Activated T-cell treated with anti-CD3 and anti-CD28 coated beads, Interleukin-2, amount 50 U/mL, for 24 hours (primary cell): Measurements from ENCODE around the gene HACL1.
A peak's percentile ranks its signal among the peaks of the same experiment; 100 is the strongest.
"Not testable (repeated sequence)": the region's sequence is repeated elsewhere in the genome, so short reads cannot be mapped to it uniquely, and the experiment has no call there.

Experiments used
- DNase-seq: peaks from one replicate; pipeline ENCODE4 v3.0.0-alpha.2; 2020
- H3K27ac Mint-ChIP-seq: 2 replicates; pipeline ENCODE4 v1.8.0; 2020; ENCODE audit warnings: mild to moderate bottlenecking, mixed read lengths
- H3K27me3 Mint-ChIP-seq: 2 replicates; pipeline ENCODE4 v1.8.0; 2020; ENCODE audit warnings: mixed read lengths
- H3K36me3 Mint-ChIP-seq: 2 replicates; pipeline ENCODE4 v1.8.0; 2020; ENCODE audit warnings: low read depth, mixed read lengths
- H3K4me1 Mint-ChIP-seq: 2 replicates; pipeline ENCODE4 v1.8.0; 2020; ENCODE audit warnings: low read depth, mixed read lengths
- H3K4me3 Mint-ChIP-seq: 2 replicates; pipeline ENCODE4 v1.8.0; 2020; ENCODE audit warnings: mild to moderate bottlenecking, moderate library complexity, mixed read lengths
- H3K9me3 Mint-ChIP-seq: 2 replicates; pipeline ENCODE4 v1.8.0; 2020; ENCODE audit warnings: mixed read lengths

The HACL1 gene

GRCh38 chr3:15633766-15634598, 32.6 kb upstream of the HACL1 start:
- no peak for DNase-seq
- Mint-ChIP-seq H3K36me3 (no peaks in the 10 kb centered on the region), H3K27ac (peak overlapping the region; percentile 35), H3K9me3 (no peaks in the 10 kb centered on the region), H3K4me1 (peaks cover 84% of the 10 kb centered on the region), H3K4me3 (no peak overlapping the region), H3K27me3 (no peaks in the 10 kb centered on the region)

DNA sequence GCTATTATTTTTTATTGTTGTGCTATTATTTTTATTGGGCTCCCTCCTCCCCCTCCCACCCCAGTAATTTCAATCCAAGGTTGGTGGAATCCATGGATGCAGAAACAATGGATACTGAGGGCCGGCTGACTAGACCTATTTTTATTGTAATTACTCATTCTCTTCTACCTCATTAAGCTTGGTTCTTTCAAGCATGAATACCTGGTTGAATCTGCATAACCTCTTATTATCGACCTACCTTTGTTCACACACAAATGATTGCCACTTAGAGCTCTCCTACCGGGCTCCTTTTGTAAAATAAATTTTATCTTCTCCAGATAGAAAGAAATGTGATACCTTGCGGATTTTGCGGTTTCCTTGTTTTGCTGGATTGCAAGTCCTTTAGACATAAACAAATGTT, 31.8 kb upstream of the HACL1 start:
- Mint-ChIP-seq H3K4me3 (no peak overlapping the region), H3K36me3 (no peaks in the 10 kb centered on the region), H3K27me3 (no peaks in the 10 kb centered on the region), H3K27ac (peak overlapping the region; percentile 35), H3K4me1 (peaks cover 78% of the 10 kb centered on the region), H3K9me3 (no peaks in the 10 kb centered on the region)
- DNase-seq, result no peak

DNA sequence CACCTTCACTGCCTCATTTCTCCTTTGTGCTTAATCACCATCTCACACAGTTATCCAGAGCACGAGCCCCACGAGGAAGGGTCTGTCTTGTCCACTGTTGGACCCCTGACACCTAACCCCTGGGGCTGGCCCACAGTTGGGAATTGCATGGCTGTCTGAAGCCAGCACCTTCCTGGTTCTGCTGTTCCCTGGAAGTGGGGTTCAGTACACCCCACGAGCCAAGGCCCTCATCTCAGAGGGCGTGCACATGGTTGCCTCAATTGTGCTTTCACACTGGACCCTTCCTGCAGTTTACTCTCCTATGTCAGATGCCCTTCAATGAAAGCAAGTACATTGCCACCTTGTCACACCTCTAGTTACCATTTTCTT, 30.8 kb upstream of the HACL1 start:
- Mint-ChIP-seq H3K27ac (no peak overlapping the region), H3K9me3 (no peaks in the 10 kb centered on the region), H3K36me3 (no peaks in the 10 kb centered on the region), H3K27me3 (no peaks in the 10 kb centered on the region), H3K4me3 (no peak overlapping the region), H3K4me1 (peaks cover 69% of the 10 kb centered on the region)
- no peak for DNase-seq

GRCh38 chr3:15631426-15632211, 30.2 kb upstream of the HACL1 start:
- Mint-ChIP-seq H3K36me3 (no peaks in the 10 kb centered on the region), H3K4me1 (peaks cover 64% of the 10 kb centered on the region), H3K4me3 (no peak overlapping the region), H3K9me3 (no peaks in the 10 kb centered on the region), H3K27ac (no peak overlapping the region), H3K27me3 (no peaks in the 10 kb centered on the region)
- no peak for DNase-seq

DNA sequence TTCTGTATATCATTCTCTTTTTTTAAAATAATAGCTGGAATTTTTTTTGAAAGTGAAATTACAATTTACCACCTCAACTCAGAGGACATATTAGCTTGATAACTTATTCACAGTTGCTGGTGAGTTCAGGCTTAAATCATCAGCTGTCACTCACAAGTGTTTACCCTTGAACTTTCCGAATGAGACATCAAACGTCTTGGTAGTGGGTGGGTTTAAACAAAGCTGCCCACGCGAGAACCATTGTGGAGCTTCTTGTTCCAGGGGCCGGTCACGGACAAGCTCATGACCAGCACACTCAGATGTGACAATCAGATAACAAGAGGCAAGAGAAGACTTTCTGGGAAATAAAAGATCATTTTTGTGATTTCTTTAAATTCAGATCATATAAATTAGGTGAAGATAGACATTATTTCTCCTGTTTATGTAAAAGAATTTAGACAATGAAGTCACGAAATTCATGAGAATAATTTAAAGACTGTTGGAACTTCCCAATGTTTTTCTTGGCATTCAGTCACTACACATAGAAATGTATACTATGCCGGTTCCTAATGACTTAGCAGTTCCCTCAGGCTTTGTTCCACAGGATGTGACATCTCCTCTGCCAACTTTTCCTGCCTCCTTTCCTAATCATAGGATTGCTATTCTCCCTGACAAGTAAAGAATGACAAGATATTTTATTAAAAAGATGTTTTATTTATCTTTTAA, 29.4 kb upstream of the HACL1 start:
- Mint-ChIP-seq H3K4me1 (peaks cover 61% of the 10 kb centered on the region), H3K36me3 (no peaks in the 10 kb centered on the region), H3K27ac (peak overlapping the region; percentile 69), H3K4me3 (peak overlapping the region; percentile 26), H3K27me3 (no peaks in the 10 kb centered on the region), H3K9me3 (no peaks in the 10 kb centered on the region)
- no peak for DNase-seq

- H3K27me3 Mint-ChIP-seq, result no peaks in the 10 kb centered on the region
- H3K27ac Mint-ChIP-seq, result peak overlapping the region; percentile 69
- H3K4me1 Mint-ChIP-seq, result peaks cover 56% of the 10 kb centered on the region
- H3K9me3 Mint-ChIP-seq, result no peaks in the 10 kb centered on the region
- no peaks in the 10 kb centered on the region for H3K36me3 Mint-ChIP-seq
- no peak for DNase-seq
- H3K4me3 Mint-ChIP-seq, result peak overlapping the region; percentile 26
Observed at GRCh38 chr3:15629860-15630597, 28.7 kb upstream of the HACL1 start.

- H3K27ac Mint-ChIP-seq, result no peak overlapping the region
- peaks cover 61% of the 10 kb centered on the region for H3K4me1 Mint-ChIP-seq
- no peak for DNase-seq
- H3K36me3 Mint-ChIP-seq, result no peaks in the 10 kb centered on the region
- H3K9me3 Mint-ChIP-seq, result no peaks in the 10 kb centered on the region
- H3K27me3 Mint-ChIP-seq, result no peaks in the 10 kb centered on the region
- H3K4me3 Mint-ChIP-seq, result no peak overlapping the region
Observed at GRCh38 chr3:15628967-15629366, 27.6 kb upstream of the HACL1 start.

GRCh38 chr3:15623535-15624440, 22.4 kb upstream of the HACL1 start:
- Mint-ChIP-seq H3K4me1 (peaks cover 27% of the 10 kb centered on the region), H3K27me3 (no peaks in the 10 kb centered on the region), H3K9me3 (peaks cover 25% of the 10 kb centered on the region), H3K27ac (peak overlapping the region; percentile 86), H3K36me3 (peaks cover 36% of the 10 kb centered on the region), H3K4me3 (peak overlapping the region; percentile 43)
- no peak for DNase-seq

- peaks cover 25% of the 10 kb centered on the region for H3K9me3 Mint-ChIP-seq
- not testable (repeated sequence) for DNase-seq, H3K27ac Mint-ChIP-seq, H3K27me3 Mint-ChIP-seq, H3K4me3 Mint-ChIP-seq
- H3K36me3 Mint-ChIP-seq, result peaks cover 37% of the 10 kb centered on the region
- peaks cover 18% of the 10 kb centered on the region for H3K4me1 Mint-ChIP-seq
Observed at GRCh38 chr3:15619659-15620464, 18.5 kb upstream of the HACL1 start.

- Mint-ChIP-seq H3K27me3 (no peaks in the 10 kb centered on the region), H3K27ac (no peak overlapping the region), H3K4me1 (no peaks in the 10 kb centered on the region), H3K4me3 (no peak overlapping the region), H3K36me3 (peaks cover 22% of the 10 kb centered on the region), H3K9me3 (peaks cover 17% of the 10 kb centered on the region)
- DNase-seq, result no peak
Observed at GRCh38 chr3:15616053-15616452, 14.7 kb upstream of the HACL1 start.

DNA sequence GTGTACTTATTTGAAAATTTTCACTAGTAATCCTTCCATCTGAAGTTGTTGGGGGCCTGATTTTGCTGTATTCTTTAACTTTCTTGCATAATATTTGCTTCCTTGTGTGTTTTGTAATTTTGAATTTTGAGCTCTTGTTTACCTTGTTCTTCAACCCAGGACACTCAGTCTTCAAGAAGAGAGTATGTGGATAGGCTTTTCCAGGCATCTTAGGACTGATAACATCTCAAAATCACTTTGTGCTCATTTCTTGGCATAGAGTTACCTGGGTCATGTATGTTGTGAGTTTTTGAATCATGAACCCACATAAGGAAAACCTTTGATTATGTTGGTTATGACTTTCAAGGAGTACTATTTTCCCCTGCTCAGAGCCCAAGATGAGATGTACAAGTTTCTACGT, 13.6 kb upstream of the HACL1 start:
- Mint-ChIP-seq H3K9me3 (peaks cover 10% of the 10 kb centered on the region), H3K4me3 (no peak overlapping the region), H3K4me1 (no peaks in the 10 kb centered on the region), H3K36me3 (peaks cover 13% of the 10 kb centered on the region), H3K27ac (no peak overlapping the region), H3K27me3 (no peaks in the 10 kb centered on the region)
- no peak for DNase-seq

GRCh38 chr3:15612001-15612400, 10.6 kb upstream of the HACL1 start:
- DNase-seq, result no peak
- Mint-ChIP-seq H3K27ac (no peak overlapping the region), H3K9me3 (no peaks in the 10 kb centered on the region), H3K27me3 (no peaks in the 10 kb centered on the region), H3K4me3 (no peak overlapping the region), H3K4me1 (peaks cover 1% of the 10 kb centered on the region), H3K36me3 (peaks cover under 1% of the 10 kb centered on the region)

- no peak for DNase-seq
- peaks cover 4% of the 10 kb centered on the region for H3K4me1 Mint-ChIP-seq
- no peaks in the 10 kb centered on the region for H3K27me3 Mint-ChIP-seq
- no peak overlapping the region for H3K27ac Mint-ChIP-seq
- no peak overlapping the region for H3K4me3 Mint-ChIP-seq
- peaks cover 3% of the 10 kb centered on the region for H3K36me3 Mint-ChIP-seq
- H3K9me3 Mint-ChIP-seq, result no peaks in the 10 kb centered on the region
Observed at GRCh38 chr3:15611018-15611417, 9.6 kb upstream of the HACL1 start.
